Skeletal muscle tissue (tissue), 4 donors: ENCODE results near the gene DEGS2. TPM values are rescaled to one million over a fixed set of nuclear protein-coding genes. Genes with fewer than 3 reads are reported as not detected.

Source experiments
- H3K27ac ChIP-seq: one replicate; pipeline ENCODE4 v1.7.0; 2013; ENCODE audit warnings: mild to moderate bottlenecking, low read depth, low read length, inconsistent platforms
- H3K27me3 ChIP-seq, 3 donors: one replicate each; pipeline ENCODE4 v1.7.0; 2013; ENCODE audit warnings: low read length in 3 of 3; ENCODE audit not compliant: control insufficient read depth in 3 of 3, insufficient read depth in 3 of 3
- H3K36me3 ChIP-seq, 3 donors: one replicate each; pipeline ENCODE4 v1.7.0; 2013; ENCODE audit warnings: low read length in 3 of 3; ENCODE audit not compliant: control insufficient read depth in 3 of 3, insufficient read depth in 3 of 3
- H3K4me1 ChIP-seq, 3 donors: one replicate each; pipeline ENCODE4 v1.7.0; 2013; ENCODE audit warnings: low read length in 3 of 3, mild to moderate bottlenecking in 3 of 3; ENCODE audit not compliant: control insufficient read depth in 3 of 3, insufficient read depth in 3 of 3
- H3K4me3 ChIP-seq, 3 donors: one replicate each; pipeline ENCODE4 v1.7.0; 2013; ENCODE audit warnings: low read length in 3 of 3
- H3K9ac ChIP-seq, 3 donors: one replicate each; pipeline ENCODE4 v1.7.0; 2013; ENCODE audit warnings: low read length in 3 of 3, mild to moderate bottlenecking in 3 of 3, moderate library complexity in 2 of 3, low read depth in 1 of 3
- H3K9me3 ChIP-seq, 3 donors: one replicate each; pipeline ENCODE4 v1.7.0; 2013; ENCODE audit warnings: low read length in 3 of 3; ENCODE audit not compliant: control insufficient read depth in 3 of 3
- total RNA-seq: library from RNA; depleted of rRNA; stranded (reverse); fragments of >200 nt; gene quantifications from one replicate; pipeline ENCODE4 v1.2.3, GENCODE V29; 2014
- donor health status: Osteomylitis.

Gene DEGS2
- total RNA-seq, 1 donor from 2014 or later = 0.52 TPM

DNA sequence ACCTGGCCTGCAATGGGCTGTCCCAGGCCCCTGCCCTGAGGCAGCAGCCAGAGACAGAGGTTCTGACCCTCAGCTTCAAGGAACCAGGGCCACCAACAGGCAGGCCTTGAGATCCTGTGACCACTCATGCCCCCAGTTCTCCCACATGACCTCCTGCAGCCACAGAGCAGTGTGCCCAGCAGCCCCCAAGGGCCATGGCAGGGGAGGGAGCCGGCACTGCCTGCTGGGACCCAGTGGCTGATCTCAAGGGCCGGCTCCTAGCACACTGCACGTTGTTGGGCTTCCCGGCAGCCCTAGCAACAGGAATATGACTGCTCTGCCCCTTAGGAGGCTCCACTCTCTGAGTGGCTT lies 14.8 kb downstream of the DEGS2 start:
- Histone ChIP-seq H3K36me3 (peaks cover 0 to 3% (median 2%) of the 10 kb centered on the region in 3 donors), H3K27me3 (peaks cover under 1 to 8% (median 4%) of the 10 kb centered on the region in 3 donors), H3K9me3 (no peaks in the 10 kb centered on the region), H3K9ac (no peak overlapping the region), H3K4me3 (no peak overlapping the region), H3K27ac (no peak overlapping the region), H3K4me1 (peaks cover 0 to 7% (median 0%) of the 10 kb centered on the region in 3 donors)

DNA sequence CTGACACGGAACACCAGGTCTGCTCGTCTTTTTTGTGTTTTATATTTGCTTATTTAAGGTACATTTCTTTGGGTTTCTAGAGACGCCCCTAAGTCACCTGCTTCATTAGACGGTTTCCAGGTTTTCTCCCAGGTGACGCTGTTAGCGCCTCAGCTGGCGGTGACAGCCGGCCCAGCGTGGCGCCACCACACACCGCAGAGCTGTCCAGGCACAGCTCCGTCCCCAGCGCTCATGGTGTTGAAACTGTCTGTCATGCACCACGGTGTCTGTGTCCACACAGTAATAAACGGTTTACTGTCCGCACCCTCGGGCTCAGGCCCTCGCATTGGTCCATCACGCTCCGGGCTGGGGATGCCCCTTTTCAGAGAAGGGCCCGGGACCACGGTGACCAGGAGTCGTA lies 15.5 kb downstream of the DEGS2 start:
- H3K27ac ChIP-seq = no peak overlapping the region
- peaks cover 0 to 3% (median 2%) of the 10 kb centered on the region in 3 donors for H3K36me3 ChIP-seq
- peaks cover 0 to 4% (median 2%) of the 10 kb centered on the region in 3 donors for H3K27me3 ChIP-seq
- H3K4me1 ChIP-seq = peaks cover 0 to 7% (median 0%) of the 10 kb centered on the region in 3 donors
- H3K9me3 ChIP-seq = no peaks in the 10 kb centered on the region
- no peak overlapping the region for H3K4me3 ChIP-seq
- no peak overlapping the region for H3K9ac ChIP-seq

DNA sequence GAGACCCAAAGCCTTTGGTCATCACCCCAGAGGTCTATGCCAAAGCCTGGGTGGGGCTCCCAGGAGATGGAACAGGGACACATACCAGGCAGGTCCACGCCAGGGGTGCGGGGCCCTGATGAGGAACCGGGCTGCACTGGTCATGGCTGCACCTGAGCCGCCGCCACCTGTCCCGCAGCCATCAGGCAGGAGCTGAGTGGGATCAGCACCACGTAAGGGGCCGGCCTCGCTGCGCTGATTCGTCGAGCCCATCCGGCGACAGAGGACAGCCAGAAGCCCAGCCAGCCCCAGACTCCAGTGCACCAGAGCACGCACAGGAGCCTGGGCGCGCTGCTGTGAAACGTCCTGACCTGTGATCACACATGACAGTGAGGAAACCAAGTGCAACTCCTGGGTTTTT lies 15.9 kb downstream of the DEGS2 start:
- Histone ChIP-seq H3K27me3 (no peaks in the 10 kb centered on the region), H3K27ac (no peak overlapping the region), H3K9ac (no peak overlapping the region), H3K4me3 (no peak overlapping the region), H3K9me3 (no peaks in the 10 kb centered on the region), H3K4me1 (peaks cover 0 to 7% (median 0%) of the 10 kb centered on the region in 3 donors), H3K36me3 (peaks cover 0 to 3% (median 2%) of the 10 kb centered on the region in 3 donors)

DNA sequence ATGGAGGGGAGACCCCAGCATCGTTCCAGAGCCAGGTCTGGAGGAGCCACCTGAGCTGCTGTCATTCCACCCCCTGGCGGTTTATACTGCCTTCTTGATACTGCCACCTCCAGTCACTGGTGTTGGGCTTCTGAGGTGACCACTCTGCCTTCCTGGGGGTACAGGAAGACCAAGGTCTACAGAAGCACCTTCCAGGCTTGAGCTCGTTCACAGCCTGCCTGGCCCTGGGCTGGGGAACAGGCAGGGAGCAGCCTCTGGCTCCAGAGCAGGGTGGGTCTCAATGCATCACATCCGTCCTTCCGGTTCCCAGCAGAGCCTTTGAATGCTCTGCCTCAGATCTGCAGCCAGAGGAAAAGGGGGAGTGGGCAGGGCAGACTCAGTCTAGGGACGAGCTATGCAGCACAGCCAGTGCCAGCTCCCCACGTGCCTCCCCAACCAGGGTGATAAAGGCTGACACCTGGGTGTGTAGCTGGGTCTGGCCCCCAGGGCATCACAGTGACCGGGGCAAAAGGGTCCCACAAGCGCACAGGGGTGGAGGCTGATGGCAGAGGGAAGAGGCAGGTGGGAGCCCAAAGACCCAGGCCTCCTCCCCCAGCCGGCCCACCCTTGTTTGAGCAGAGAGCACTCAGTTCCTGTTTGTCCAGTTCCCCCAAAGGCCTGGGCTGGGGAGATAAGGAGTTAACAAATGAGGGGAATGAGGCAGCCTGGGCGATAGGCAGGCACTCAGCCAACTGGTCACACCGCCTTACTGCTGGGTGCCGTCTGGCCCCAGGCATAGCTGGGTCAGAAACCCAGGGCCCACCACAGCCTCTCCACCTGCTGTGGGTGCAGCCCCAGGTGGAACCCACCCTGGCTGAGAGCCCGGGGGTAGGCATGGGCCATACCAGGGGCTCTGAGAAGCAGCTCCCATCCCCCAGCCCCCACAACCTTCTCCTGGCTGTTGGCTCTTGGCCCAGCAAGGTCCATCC lies 17.1 kb downstream of the DEGS2 start:
- Histone ChIP-seq H3K4me1 (peaks cover 0 to 7% (median 0%) of the 10 kb centered on the region in 3 donors), H3K9me3 (no peaks in the 10 kb centered on the region), H3K9ac (no peak overlapping the region), H3K36me3 (peaks cover 2 to 7% (median 3%) of the 10 kb centered on the region in 3 donors), H3K4me3 (no peak overlapping the region), H3K27me3 (no peaks in the 10 kb centered on the region), H3K27ac (no peak overlapping the region)

DNA sequence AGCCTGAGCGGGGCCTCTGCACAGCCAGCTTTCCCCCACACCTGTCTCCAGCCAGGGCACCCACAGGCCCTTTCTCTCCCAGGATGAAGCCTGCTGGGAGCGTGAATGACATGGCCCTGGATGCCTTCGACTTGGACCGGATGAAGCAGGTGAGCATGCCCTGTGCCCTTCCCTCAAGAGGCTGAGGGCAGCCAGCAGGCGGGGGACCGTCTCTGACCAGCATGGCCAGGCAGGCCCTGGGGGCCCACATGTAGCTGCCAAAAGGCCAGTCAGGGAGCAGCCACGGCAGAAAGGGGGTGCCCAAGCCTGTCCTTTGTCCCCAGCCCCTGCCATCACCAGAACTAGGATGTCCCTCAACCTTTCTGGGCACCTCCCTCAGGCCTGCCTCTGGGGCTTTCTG lies 18.3 kb downstream of the DEGS2 start:
- H3K27ac ChIP-seq = no peak overlapping the region
- H3K27me3 ChIP-seq = no peaks in the 10 kb centered on the region
- no peak overlapping the region for H3K9ac ChIP-seq
- H3K9me3 ChIP-seq = no peaks in the 10 kb centered on the region
- H3K4me3 ChIP-seq = no peak overlapping the region
- H3K36me3 ChIP-seq = peaks cover 2 to 8% (median 7%) of the 10 kb centered on the region in 3 donors
- H3K4me1 ChIP-seq = peaks cover 0 to 7% (median 0%) of the 10 kb centered on the region in 3 donors

DNA sequence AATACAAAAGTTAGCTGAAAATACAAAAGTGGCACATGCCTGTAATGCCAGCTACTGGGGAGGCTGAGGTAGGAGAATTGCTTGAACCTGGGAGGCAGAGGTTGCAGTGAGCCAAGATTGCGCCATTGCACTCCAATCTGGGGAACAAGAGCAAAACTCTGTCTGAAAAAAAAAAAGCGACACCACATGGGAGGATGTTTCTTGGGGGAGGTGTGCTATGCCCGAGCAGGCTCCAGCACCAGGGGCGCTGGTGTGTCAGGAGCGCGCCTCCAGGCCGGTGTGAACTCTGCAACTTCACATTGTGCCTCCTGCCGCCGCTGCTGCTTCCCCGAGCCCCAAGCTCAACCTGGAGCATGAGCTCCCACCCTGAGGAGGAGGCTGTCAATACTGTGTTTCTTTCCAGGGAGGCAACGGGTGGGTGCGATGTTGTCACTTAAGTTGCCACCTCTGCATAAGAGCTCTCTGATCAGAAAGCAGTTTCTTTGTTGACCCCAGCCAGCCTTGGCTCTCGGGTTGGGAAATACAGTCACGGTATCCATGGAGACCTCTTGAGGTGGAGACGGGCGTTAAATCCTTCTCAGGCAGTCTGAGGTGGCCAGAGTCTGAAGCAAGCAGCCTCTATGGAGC lies 18.9 kb downstream of the DEGS2 start:
- H3K27me3 ChIP-seq = no peaks in the 10 kb centered on the region
- H3K4me3 ChIP-seq = no peak overlapping the region
- H3K36me3 ChIP-seq = peaks cover 2 to 8% (median 7%) of the 10 kb centered on the region in 3 donors
- H3K9me3 ChIP-seq = no peaks in the 10 kb centered on the region
- H3K4me1 ChIP-seq = peaks cover 0 to 7% (median 0%) of the 10 kb centered on the region in 3 donors
- no peak overlapping the region for H3K9ac ChIP-seq
- no peak overlapping the region for H3K27ac ChIP-seq

DNA sequence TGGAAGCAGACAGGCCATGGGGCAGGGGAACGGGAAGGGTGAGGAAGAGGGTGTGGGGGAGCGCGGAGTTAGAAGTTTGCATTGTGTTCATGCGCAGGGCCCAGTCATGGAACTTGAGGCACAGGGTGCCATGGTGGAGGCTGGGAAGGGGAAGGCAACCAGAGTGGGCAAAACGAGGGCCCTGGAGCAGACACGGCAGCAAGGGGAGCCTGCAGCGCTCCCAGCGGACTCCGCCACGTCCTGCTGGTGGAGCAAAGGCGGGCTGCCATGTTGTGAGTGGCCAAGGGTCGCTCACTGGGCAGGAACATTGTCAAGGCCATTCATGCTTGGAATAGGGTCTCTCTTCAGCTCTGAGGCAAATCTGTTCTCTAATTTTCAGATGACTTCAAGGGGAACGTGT lies 20.5 kb downstream of the DEGS2 start:
- no peak overlapping the region for H3K9ac ChIP-seq
- no peaks in the 10 kb centered on the region for H3K27me3 ChIP-seq
- no peak overlapping the region for H3K27ac ChIP-seq
- H3K4me3 ChIP-seq = no peak overlapping the region
- peaks cover 0 to 7% (median 0%) of the 10 kb centered on the region in 3 donors for H3K4me1 ChIP-seq
- H3K36me3 ChIP-seq = peaks cover 2 to 9% (median 7%) of the 10 kb centered on the region in 3 donors
- H3K9me3 ChIP-seq = no peaks in the 10 kb centered on the region

DNA sequence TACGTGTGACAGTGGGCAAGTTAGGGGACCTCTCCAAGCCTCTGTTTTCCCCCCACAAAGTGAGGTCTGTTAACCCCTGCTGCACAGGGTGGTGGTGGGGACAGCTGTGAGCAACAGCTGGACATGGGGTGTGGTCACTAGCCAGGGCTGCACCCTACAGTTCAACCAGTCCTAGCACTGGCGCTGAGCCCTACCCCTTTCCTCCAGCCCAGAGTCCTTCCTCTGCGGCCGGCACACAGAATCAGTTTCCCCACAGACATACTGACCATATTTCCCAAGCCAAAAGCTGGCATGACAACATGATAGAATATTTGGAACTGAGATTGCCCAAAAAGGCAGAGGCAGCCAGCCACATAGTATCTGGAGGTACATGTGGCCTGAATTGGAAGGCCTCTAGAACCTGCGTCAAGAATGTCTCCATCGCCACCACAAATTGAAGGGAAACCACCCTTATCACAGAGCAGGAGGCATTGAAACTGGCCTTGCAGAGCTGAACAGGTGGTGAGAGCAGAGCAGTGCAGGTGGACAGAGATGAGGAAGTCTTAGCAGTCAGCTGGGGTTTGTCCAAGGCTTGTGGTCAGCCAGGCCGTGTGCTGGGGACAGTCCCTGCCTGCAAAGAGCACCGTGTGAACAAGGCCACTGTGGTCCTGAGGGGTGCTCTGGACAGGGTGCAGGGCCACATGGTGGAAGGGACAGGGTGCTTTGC lies 21.2 kb downstream of the DEGS2 start:
- no peaks in the 10 kb centered on the region for H3K27me3 ChIP-seq
- no peaks in the 10 kb centered on the region for H3K9me3 ChIP-seq
- no peak overlapping the region for H3K27ac ChIP-seq
- peaks cover 2 to 10% (median 7%) of the 10 kb centered on the region in 3 donors for H3K36me3 ChIP-seq
- H3K9ac ChIP-seq = no peak overlapping the region
- no peak overlapping the region for H3K4me3 ChIP-seq
- H3K4me1 ChIP-seq = peaks cover 0 to 7% (median 0%) of the 10 kb centered on the region in 3 donors

DNA sequence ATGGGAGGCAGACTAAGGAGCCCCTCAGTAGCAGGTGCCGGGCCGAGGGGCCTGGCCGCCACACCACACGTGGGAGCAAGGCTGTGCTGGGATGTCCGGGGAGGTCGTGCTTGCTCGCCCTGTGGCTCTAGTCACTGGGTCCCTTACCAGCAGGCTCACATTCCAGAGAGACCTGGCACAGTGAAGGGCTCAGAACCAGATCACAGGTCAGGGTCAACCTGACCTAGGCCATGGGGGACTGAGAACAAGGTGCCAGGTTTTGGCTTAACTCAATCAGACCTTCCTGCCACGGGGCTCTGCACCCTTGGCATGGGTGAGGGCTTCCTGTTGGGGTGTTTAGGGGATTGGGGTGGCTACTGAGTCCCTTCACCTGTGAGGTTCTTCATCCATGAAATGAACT lies 22.3 kb downstream of the DEGS2 start:
- H3K27ac ChIP-seq = no peak overlapping the region
- no peak overlapping the region for H3K9ac ChIP-seq
- no peak overlapping the region for H3K4me3 ChIP-seq
- H3K4me1 ChIP-seq = peaks cover 0 to 9% (median under 1%) of the 10 kb centered on the region in 3 donors
- H3K9me3 ChIP-seq = no peaks in the 10 kb centered on the region
- H3K36me3 ChIP-seq = peaks cover 5 to 15% (median 11%) of the 10 kb centered on the region in 3 donors
- no peaks in the 10 kb centered on the region for H3K27me3 ChIP-seq
